NCI-H1694 treated with DMSO at 0.1 percent for 48 hours (cell line): ENCODE data around the gene SERPINA6.
"Not testable (repeated sequence)": the region's sequence is repeated elsewhere in the genome, so short reads cannot be mapped to it uniquely, and the experiment has no call there.

Source experiments
- DNase-seq: peaks from one replicate; lab custom pipeline; 2025; lab: John Stamatoyannopoulos, UW

Gene SERPINA6

GRCh38 chr14:94291906-94292525, 31.1 kb downstream of the SERPINA6 start:
- no peak for DNase-seq

DNA sequence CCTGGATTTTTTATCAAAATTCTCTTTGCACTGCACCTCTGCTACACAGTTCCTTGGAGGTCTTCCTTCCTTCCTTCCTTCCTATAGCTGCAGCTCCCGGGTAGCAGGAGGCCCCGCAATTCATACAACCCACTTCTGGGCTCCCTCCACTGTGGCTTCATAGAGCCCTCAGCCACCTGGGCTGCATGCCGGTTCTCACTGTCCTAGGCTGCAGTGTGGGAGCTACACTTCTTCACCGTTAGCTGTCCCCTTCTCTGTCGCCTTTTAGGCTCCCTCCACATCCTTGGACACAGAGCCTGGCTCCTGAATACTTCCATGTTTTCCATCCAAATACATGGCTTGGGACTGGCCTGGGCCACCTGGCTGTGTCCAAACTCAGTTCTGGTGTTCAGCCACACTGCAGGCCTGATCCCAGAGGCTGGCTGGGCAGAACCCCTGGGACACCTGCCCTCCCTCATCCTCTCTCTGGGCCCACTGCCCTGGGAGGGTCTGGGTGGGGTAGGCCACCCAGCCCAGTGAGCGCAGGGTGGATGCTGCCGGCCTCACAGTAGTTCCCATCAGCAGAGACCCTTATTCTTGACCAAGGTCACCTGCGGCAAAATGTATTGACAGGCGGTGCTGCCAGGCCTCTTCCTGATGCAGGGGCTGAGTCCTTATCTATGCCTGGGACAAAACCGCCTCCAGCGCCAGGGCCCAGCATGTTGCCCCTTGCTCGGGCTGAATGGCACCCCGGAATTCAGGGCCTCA, 31.8 kb downstream of the SERPINA6 start:
- DNase-seq = no peak

- no peak for DNase-seq
Measured at GRCh38 chr14:94290197-94290596, 32.9 kb downstream of the SERPINA6 start.

- no peak for DNase-seq
Measured at GRCh38 chr14:94288610-94289465, 34.3 kb downstream of the SERPINA6 start.

- no peak for DNase-seq
Measured at GRCh38 chr14:94285158-94285557, 38.0 kb downstream of the SERPINA6 start.

DNA sequence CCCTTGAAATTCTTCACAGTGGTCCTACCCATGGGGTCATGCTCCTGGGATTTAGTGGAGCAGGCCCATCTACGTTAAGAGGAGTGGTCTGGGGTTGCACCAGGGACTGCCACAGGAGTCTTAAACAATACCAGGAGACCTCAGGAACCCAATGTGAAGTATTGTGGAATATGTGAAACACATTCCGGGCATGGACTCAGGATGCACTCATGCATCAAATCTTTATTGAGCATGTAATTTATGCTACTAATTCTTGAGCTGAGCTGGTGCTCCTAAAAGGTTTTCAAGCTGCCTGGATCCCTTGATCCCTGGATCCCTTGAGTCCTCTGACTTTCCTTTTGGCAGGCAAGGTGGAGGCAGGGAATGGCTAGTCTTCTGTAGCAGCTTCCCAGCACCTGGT, 38.9 kb downstream of the SERPINA6 start:
- DNase-seq = no peak

- DNase-seq = no peak
Measured at GRCh38 chr14:94282991-94283723, 40.0 kb downstream of the SERPINA6 start.

- DNase-seq = no peak
Measured at GRCh38 chr14:94278731-94279130, 44.4 kb downstream of the SERPINA6 start.

DNA sequence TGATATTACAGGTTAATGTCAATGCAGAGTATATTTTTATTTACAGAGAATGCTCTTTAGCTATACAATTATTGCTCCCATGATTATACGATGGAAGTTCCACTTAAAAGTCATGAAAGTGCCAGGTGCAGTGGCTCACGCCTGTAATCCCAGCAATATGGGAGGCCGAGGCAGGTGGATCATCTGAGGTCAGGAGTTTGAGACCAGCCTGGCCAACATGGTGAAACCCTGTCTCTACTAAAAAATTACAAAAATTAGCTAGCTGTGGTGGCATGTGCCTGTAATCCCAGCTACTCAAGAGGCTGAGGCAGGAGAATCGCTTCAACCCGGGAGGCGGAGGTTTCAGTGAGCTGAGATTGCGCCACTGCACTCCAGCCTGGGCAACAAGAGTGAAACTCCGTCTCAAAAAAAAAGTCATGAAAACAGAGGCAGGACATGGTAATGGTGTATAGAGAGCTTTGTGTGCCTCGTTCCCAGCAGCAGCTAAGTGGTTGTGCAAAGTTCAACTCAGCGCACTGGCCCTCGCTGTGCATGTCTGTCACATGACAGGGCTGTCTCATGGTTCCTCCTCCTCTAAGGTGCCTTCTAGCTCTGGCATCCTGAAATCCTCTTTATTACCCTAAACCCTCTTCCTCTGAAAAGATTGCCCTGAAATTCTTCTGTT, 46.1 kb downstream of the SERPINA6 start:
- not testable (repeated sequence) for DNase-seq

DNA sequence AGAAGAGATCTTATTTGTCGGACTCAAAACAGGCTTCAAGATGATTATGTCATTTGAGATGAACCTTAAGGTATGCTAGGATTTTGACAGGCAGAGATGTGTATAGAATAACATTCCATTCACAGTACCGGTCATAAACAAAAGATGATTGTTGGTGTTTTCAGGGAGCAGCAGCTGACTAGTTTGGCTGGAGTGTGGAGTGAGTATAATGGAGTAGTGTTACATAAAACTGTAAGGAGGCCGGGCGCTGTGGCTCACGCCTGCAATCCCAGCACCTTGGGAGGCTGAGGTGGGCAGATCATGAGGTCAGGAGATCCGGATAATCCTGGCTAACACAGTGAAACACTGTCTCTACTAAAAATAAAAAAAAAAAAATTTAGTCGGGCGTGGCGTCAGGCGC, 54.0 kb downstream of the SERPINA6 start:
- DNase-seq = no peak

DNA sequence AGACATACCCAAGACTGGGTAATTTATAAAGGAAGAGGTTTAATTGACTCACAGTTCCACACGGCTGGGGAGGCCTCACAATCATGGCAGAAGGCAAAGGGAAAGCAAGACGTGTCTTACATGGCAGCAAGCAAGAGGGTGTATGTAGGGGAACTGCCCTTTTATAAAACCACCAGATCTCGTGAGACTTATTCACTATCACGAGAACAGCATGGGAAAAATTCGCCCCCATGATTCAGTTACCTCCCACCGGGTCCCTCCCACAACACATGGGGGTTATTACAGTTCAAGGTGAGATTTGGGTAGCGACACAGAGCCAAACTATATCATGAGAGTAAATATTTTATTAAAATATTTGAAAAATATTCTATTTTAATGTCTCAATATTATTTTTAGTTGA, 54.6 kb downstream of the SERPINA6 start:
- DNase-seq = not testable (repeated sequence)

DNA sequence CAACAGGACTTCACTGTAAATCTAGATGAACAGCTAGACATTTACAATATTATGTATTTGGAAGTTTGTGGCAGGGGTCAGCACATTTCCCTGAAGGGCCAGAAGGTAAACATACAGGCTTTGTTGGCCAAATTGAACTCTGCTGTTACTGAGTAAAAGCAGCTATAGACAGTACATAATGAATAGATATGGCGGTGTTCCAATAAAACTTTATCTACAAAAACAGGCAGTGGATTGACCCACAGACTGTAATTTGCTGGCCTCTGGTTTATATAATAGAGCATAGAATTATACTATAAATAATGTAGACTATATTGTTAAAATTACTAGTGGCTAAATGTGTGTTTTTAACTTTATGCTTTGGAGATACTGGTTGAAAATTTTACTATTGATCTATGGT, 55.8 kb downstream of the SERPINA6 start:
- DNase-seq = no peak

- not testable (repeated sequence) for DNase-seq
Measured at GRCh38 chr14:94264195-94264594, 58.9 kb downstream of the SERPINA6 start.
